Pancreas (tissue), 10 donors: ENCODE data around the gene GLYR1. TPM values are rescaled to one million over a fixed set of nuclear protein-coding genes. Genes with fewer than 3 reads are reported as not detected.

Source experiments
- ATAC-seq, 4 donors: fragments of 200-7000 bp; cut with Tn5 transposase; one replicate each; pipeline versions ENCODE4 v1.8.0 to v1.9.1; 2020; ENCODE audit warnings: mild to moderate bottlenecking in 4 of 4, moderate library complexity in 4 of 4
- DNase-seq, 6 donors: peaks; one replicate each; pipeline ENCODE4 v3.0.0-alpha.2; 2020
- FAIRE-seq: peaks from 2 replicates; lab custom pipeline; 2012; peaks lifted over from hg19 to GRCh38; lab: Jason Lieb, UNC
- H3K27ac ChIP-seq, 4 donors: fragments of 200-600 bp; sonication (generic); 1 replicate in 3 of 4; 2 replicates in 1 of 4; pipeline versions ENCODE4 v1.5.0 to v1.8.0; 2020
- H3K27me3 ChIP-seq, 4 donors: fragments of 200-600 bp; one replicate each; pipeline ENCODE4 v1.8.0; 2021
- H3K36me3 ChIP-seq, 3 donors: fragments of 200-600 bp; sonication (generic) in 1 of 3; one replicate each; pipeline versions ENCODE4 v1.5.0 to v1.8.0; 2020 to 2021
- H3K4me1 ChIP-seq, 3 donors: fragments of 200-600 bp; one replicate each; pipeline ENCODE4 v1.8.0; 2021
- H3K4me3 ChIP-seq, 4 donors: fragments of 200-600 bp; sonication (generic) in 2 of 4; one replicate each; pipeline versions ENCODE4 v1.5.0 to v1.8.0; 2020 to 2021
- H3K9me3 ChIP-seq, 4 donors: fragments of 200-600 bp; one replicate each; pipeline ENCODE4 v1.8.0; 2021
- CTCF ChIP-seq, 4 donors: fragments of 200-600 bp; sonication (generic) in 3 of 4; IDR thresholded peaks; one replicate each; pipeline versions ENCODE4 v1.5.0 to v1.8.0; 2021; ENCODE audit warnings: antibody characterized with exemption in 4 of 4
- WGBS, 2 donors: extraction: QIAGEN DNeasy Blood & Tissue Kit; methylation state at CpG; one replicate each; pipeline ENCODE4 v1.1.7; 2013; 5-methylcytosine and 5-hydroxymethylcytosine counted together
- intact Hi-C, 3 donors: fragments of 100-400 bp; cut with DNase I; formaldehyde crosslinking; loops; one replicate each; pipeline versions ENCODE4 v1.11.1 to v1.14.2; 2022
- polyA plus RNA-seq, 2 donors: library from polyadenylated mRNA; stranded (reverse); fragments of 200-250 nt; gene quantifications; one replicate each; pipeline ENCODE4 v1.2.3, GENCODE V29; 2013
- total RNA-seq, 6 donors: library from RNA; stranded (reverse); fragmentation: NEBNext Ultra II Directional in 4 of 6; extraction: Animal tissue kit (Norgen Biotek cat#: 25700) in 4 of 6; gene quantifications; one replicate each; pipeline versions ENCODE4 v1.2.1 to v1.2.4, GENCODE V29; 2021 to 2023
- donor health status: healthy with polysubstance abuse.
- donor health status: DM: no; HTN: no; CAD: no; lungs with moderate emphysema.
- donor health status: DM: no; HTN: no; CAD: no.
- donor health status: control.
- donor health status: control.
- donor health status: Bipolar disorder and iron deficiency.
- donor health status: DM: yes; HTN: yes; CAD: no.
- donor health status: DM: no; HTN: no; CAD: no.
- donor health status: DM: no; HTN: no; CAD: no.
- donor health status: DM: yes; HTN: yes; CAD: no.

The GLYR1 gene
- total and polyA plus RNA-seq, 8 donors: 27.2 to 58.6 (median 39.5) TPM

- no peak for FAIRE-seq
Measured at GRCh38 chr16:4813251-4814003, 33.7 kb downstream of the GLYR1 start.

GRCh38 chr16:4811773-4812172, 35.3 kb downstream of the GLYR1 start:
- intact Hi-C loops: no loop called here
- Histone ChIP-seq H3K4me1 (no peaks in the 10 kb centered on the region), H3K4me3 (no peak overlapping the region), H3K27me3 (no peaks in the 10 kb centered on the region), H3K36me3 (peaks cover 0 to 58% (median 14%) of the 10 kb centered on the region in 3 donors), H3K27ac (no peak overlapping the region), H3K9me3 (no peaks in the 10 kb centered on the region)
- FAIRE-seq (no peak), DNase-seq (peak in 1 of 6 donors; percentile 45), ATAC-seq (peak in 1 of 4 donors; percentile 12)
- WGBS, 2 donors: 88 to 89% methylated on average over 9 of the region's 9 CpGs
- no peak for TF ChIP-seq CTCF (IDR thresholded peaks at IDR 0.05)

More at GRCh38 chr16:4813251-4814003, 33.7 kb downstream of the GLYR1 start:
- ATAC-seq (no peak), DNase-seq (peak in 1 of 6 donors; percentile 52)
- TF ChIP-seq CTCF (IDR thresholded peaks at IDR 0.05): no peak
- Histone ChIP-seq H3K36me3 (peaks cover 4 to 56% (median 9%) of the 10 kb centered on the region in 3 donors), H3K4me1 (no peaks in the 10 kb centered on the region), H3K4me3 (no peak overlapping the region), H3K9me3 (no peaks in the 10 kb centered on the region), H3K27me3 (no peaks in the 10 kb centered on the region), H3K27ac (no peak overlapping the region)
- intact Hi-C loops: no loop called here
- WGBS, 2 donors: 97% methylated on average over 16 of the region's 16 CpGs

- no peak for ATAC-seq
- H3K36me3 ChIP-seq: peaks cover 0 to 53% (median 13%) of the 10 kb centered on the region in 3 donors
- intact Hi-C loops: no loop called here
Measured at GRCh38 chr16:4811242-4811641, 35.8 kb downstream of the GLYR1 start.

GRCh38 chr16:4806280-4806679, 40.8 kb downstream of the GLYR1 start:
- no peaks in the 10 kb centered on the region for H3K9me3 ChIP-seq
- FAIRE-seq (no peak), ATAC-seq (no peak), DNase-seq (no peak)
- H3K4me1 ChIP-seq: peaks cover 4 to 8% (median 8%) of the 10 kb centered on the region in 3 donors
- no peak for TF ChIP-seq CTCF (IDR thresholded peaks at IDR 0.05)
- intact Hi-C loops: loop anchor here in 1 of 3 donors (10.0 kb wide), 1 partner anchor 59 kb away; no protein-coding TSS in a partner anchor
- H3K36me3 ChIP-seq: peaks cover 0 to 24% (median 10%) of the 10 kb centered on the region in 3 donors
- H3K27ac ChIP-seq: no peak overlapping the region
- no peaks in the 10 kb centered on the region for H3K27me3 ChIP-seq
- WGBS, 2 donors: 91 to 92% methylated on average over 6 of the region's 6 CpGs
- H3K4me3 ChIP-seq: no peak overlapping the region

More at GRCh38 chr16:4811242-4811641, 35.8 kb downstream of the GLYR1 start:
- WGBS, 2 donors: 96 to 98% methylated on average over 3 of the region's 3 CpGs
- H3K27me3 ChIP-seq: no peaks in the 10 kb centered on the region
- DNase-seq (peak in 1 of 6 donors; percentile 5), FAIRE-seq (no peak)
- no peak overlapping the region for H3K4me3 ChIP-seq
- H3K4me1 ChIP-seq: no peaks in the 10 kb centered on the region
- no peak overlapping the region for H3K27ac ChIP-seq
- H3K9me3 ChIP-seq: no peaks in the 10 kb centered on the region
- no peak for TF ChIP-seq CTCF (IDR thresholded peaks at IDR 0.05)

- H3K4me3 ChIP-seq: no peak overlapping the region
- FAIRE-seq (no peak), ATAC-seq (no peak), DNase-seq (no peak)
- no peak overlapping the region for H3K27ac ChIP-seq
- intact Hi-C loops: loop anchor here in 1 of 3 donors (10.0 kb wide), 1 partner anchor 60 kb away; no protein-coding TSS in a partner anchor
- H3K27me3 ChIP-seq: no peaks in the 10 kb centered on the region
- H3K9me3 ChIP-seq: no peaks in the 10 kb centered on the region
- whole genome bisulfite sequencing, 2 donors: 87 to 91% methylated on average over 11 of the region's 11 CpGs
- peaks cover 0 to 16% (median 10%) of the 10 kb centered on the region in 3 donors for H3K36me3 ChIP-seq
- TF ChIP-seq CTCF (IDR thresholded peaks at IDR 0.05): no peak
- peaks cover 14 to 18% (median 15%) of the 10 kb centered on the region in 3 donors for H3K4me1 ChIP-seq
Measured at GRCh38 chr16:4805231-4805630, 41.9 kb downstream of the GLYR1 start.
